GM20431 (cell line): ENCODE data around the gene TOMM6.

ENCODE experiments used
- in situ Hi-C: fragments of 300-500 bp; cut with MseI, MboI; formaldehyde crosslinking; loops from one replicate; pipeline ENCODE4 v1.15.0; 2020; ENCODE audit warnings: low sequenced_read_pairs; ENCODE audit not compliant: unreplicated experiment

The TOMM6 gene

DNA sequence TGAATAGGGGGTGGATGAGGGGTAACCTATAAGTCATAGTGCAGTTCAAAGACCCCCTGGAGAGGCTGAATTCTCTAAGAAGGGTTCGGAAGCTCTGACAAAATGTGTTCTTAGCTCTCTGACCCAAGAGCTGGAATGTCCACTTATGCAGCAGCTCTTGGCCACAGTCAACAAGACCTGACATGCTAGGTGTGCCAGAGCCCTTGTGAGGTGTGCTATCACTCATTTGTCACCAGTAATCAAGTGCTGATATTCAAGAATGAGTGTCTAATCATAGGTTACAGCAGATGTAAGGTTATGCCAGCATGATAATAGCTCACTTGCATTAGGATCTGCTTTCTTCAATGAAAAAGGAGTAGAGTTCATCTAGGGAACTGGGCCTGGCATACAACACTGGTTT is 28.1 kb downstream of the TOMM6 start:
- in situ Hi-C loops, result no loop called here

GRCh38 chr6:41818271-41819054 is 31.0 kb downstream of the TOMM6 start:
- in situ Hi-C loops, result no loop called here

DNA sequence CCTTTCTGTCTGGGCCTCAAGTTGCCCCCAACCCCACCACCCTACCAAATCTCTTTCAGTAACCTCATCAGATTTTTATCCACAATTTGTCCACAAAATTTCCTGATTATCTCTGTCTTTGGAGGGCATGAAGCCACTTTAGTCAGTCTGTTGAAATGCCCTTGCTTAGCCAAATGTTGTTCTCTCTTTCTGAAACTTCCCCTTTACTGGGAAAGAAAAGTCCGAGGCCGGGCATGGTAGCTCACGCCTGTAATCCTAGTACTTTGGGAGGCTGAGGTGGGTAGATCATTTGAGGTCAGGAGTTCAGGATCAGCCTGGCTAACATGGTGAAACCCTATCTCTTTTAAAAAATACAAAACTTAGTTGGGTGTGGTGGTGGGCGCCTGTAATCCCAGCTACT is 33.8 kb downstream of the TOMM6 start:
- in situ Hi-C loops, result no loop called here

GRCh38 chr6:41822021-41822420 is 34.5 kb downstream of the TOMM6 start:
- in situ Hi-C loops, result no loop called here

GRCh38 chr6:41823178-41823577 is 35.7 kb downstream of the TOMM6 start:
- in situ Hi-C loops, result no loop called here

- in situ Hi-C loops, result no loop called here
These were observed 37.4 kb downstream of the TOMM6 start for GRCh38 chr6:41824571-41825569.

DNA sequence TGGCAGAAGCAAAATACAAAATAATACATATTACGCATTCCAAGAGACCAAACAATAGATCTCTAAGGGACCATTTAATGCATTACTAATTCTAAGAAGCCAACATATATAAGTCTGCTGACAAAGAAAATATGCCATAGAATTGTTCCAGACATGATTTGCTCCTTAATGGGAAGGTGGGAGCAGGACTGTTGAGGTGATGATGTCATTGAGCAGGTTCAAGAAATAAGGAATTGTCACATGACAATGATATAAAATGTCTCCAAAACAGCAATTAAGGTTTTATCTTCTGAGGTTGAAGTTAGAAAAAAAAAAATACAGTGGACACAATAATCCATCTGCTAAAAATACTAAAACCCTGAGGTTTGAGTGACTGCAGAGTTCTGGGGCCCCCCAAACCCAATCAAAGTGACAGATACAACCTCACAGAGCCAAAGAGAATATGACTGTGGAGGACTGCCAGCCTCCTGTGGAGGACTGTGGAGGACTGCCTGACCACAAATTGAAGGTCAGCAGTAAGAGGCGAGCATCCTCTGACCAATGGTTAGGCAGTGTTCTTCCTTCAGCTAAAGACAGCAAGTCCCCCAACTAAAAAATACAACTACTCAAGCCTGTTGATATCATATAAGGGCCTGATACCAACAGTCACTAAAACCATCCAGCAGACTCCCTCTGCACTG is 39.0 kb downstream of the TOMM6 start:
- in situ Hi-C loops, result no loop called here

DNA sequence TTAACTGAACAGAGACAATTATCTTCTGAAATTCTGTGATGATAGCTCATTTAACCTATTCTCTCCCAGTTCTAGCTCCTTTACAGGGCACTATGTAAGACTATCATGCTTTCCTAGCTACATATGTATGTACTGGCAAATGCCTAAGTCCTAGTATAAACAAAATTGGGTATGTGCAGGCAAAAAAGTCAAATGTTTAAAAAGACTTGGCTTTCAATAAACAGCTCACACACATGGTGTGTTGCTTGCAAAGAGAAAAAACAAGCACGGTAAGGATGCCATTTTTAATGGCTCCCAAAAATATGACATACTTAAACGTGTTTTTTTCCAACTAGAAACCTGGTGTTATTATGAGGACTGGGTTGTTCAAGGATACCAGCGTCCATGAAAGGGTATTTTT is 44.8 kb downstream of the TOMM6 start:
- in situ Hi-C loops, result no loop called here

DNA sequence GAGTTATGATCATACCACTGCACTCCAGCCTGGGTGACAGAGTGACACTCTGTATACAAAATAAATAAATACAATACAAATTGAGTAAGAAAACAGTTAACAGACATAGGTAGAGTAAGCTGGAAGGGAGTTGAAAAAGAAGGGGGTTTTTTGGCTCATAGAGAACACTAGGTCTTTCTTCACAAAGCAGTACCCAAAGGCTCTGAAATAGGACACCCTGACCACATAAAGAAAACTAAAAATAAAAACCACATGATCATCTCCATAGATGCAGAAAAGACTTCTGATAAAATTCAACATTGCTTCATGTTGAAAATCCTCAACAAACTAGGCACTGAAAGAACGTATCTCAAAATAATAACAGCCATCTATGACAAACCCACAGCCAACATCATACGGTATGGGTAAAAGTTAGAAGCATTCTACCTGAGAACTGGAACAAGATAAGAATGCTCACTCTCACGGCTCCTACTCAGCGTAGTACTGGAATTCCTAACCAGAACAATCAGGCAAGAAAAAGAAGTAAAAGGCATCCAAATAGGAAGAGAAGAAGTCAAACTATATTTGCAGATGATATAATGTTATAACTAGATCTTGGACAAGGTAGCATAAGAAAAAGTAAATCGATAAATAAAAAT is 48.6 kb downstream of the TOMM6 start:
- in situ Hi-C loops, result no loop called here

- in situ Hi-C loops, result no loop called here
These were observed 49.2 kb downstream of the TOMM6 start for GRCh38 chr6:41836660-41837052.
